Gastrocnemius medialis (tissue), 4 donors: ENCODE results near the gene LRP5.

ENCODE experiments used
- CTCF ChIP-seq, 5 experiments: fragments of 450-650 bp in 3 of 5; fragments of 200-600 bp in 2 of 5; sonication (generic) in 2 of 5; IDR thresholded peaks in 4 of 5; conservative IDR thresholded peaks in 1 of 5; 1 replicate in 4 of 5; 2 replicates in 1 of 5; pipeline ENCODE4 v1.5.1; 2016 to 2019; ENCODE audit warnings: antibody characterized with exemption in 5 of 5, mild to moderate bottlenecking in 3 of 5, moderate library complexity in 3 of 5
- POLR2A ChIP-seq, 2 donors: fragments of 450-650 bp; IDR thresholded peaks; one replicate each; pipeline ENCODE4 v1.6.1; 2017; ENCODE audit warnings: antibody characterized with exemption in 2 of 2, mild to moderate bottlenecking in 2 of 2, moderate library complexity in 2 of 2

- TF ChIP-seq CTCF (IDR thresholded peaks at IDR 0.05 in 4 of 5, conservative IDR thresholded peaks at IDR 0.05 in 1 of 5), result no peak
- TF ChIP-seq POLR2A (IDR thresholded peaks at IDR 0.05), result no peak
Observed at GRCh38 chr11:68448604-68449011, 136.2 kb downstream of the LRP5 start.
